ENCODE measurements around the gene ZNF23.

ZNF23 gene

DNA sequence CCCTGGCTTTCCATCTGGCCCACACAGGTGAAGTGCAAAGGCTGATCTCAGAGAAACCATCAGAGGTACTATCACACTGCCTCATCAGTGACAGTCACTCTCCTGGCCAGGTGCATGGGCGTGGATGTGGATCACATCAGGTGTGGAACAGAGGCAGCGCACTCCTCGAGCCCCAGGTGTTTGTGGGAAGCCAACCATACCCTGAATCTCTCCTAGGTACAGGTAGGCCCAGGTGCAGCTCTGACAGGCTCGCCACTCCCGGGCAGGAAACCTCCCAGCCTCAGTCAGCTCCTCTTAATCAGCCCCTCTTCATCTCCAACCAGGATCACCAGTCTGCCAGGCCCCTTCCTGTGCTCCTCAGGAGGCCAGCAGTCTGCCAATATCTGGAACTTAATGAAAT is 51.9 kb downstream of the ZNF23 start:
- POLR2A ChIA-PET (ENCODE audit: low non-redundant PET) = no interaction called here
- H3K27ac ChIP-seq = no peak overlapping the region
- CTCF ChIA-PET = interaction anchor here (3.4 kb wide), 1 partner anchor 91 kb away, joined by 32 read pairs; no protein-coding TSS in a partner anchor
- DNase-seq (ENCODE audit: low spot score) = no peak
- TF ChIP-seq, protein P1, sequence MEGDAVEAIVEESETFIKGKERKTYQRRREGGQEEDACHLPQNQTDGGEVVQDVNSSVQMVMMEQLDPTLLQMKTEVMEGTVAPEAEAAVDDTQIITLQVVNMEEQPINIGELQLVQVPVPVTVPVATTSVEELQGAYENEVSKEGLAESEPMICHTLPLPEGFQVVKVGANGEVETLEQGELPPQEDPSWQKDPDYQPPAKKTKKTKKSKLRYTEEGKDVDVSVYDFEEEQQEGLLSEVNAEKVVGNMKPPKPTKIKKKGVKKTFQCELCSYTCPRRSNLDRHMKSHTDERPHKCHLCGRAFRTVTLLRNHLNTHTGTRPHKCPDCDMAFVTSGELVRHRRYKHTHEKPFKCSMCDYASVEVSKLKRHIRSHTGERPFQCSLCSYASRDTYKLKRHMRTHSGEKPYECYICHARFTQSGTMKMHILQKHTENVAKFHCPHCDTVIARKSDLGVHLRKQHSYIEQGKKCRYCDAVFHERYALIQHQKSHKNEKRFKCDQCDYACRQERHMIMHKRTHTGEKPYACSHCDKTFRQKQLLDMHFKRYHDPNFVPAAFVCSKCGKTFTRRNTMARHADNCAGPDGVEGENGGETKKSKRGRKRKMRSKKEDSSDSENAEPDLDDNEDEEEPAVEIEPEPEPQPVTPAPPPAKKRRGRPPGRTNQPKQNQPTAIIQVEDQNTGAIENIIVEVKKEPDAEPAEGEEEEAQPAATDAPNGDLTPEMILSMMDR (conservative IDR thresholded peaks at IDR 0.05; ENCODE audit: low read depth) = no peak

- no peak overlapping the region for H3K27ac ChIP-seq
- TF ChIP-seq, protein P1 (conservative IDR thresholded peaks at IDR 0.05; ENCODE audit: low read depth) = no peak
- POLR2A ChIA-PET (ENCODE audit: low non-redundant PET) = no interaction called here
- no peak for DNase-seq (ENCODE audit: low spot score)
- CTCF ChIA-PET = interaction anchor here (0.5 kb wide), 1 partner anchor 133 kb away, joined by 4 read pairs; no protein-coding TSS in a partner anchor
These were observed 52.9 kb downstream of the ZNF23 start for GRCh38 chr16:71409011-71409775.

DNA sequence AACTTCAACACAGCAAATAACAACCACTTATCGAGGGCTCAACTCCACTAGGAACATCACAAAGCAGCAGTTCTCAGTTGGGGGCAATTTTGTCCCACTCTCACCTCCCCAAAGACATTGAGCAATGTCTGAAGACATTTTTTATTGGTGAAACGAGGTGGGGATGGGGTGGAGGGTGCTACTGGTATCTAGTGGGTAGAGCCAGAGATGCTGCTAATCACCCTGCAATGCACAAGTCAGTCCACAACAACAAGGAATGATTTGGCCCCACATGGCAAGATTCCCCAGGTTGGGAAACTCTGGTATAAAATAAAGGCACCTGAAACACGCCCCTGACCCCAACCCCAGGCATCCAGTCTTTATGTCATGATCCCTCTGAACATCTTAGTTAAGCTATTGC is 53.5 kb downstream of the ZNF23 start:
- CTCF ChIA-PET = no interaction called here
- DNase-seq (ENCODE audit: low spot score) = no peak
- TF ChIP-seq, protein P1 (conservative IDR thresholded peaks at IDR 0.05; ENCODE audit: low read depth) = no peak
- POLR2A ChIA-PET (ENCODE audit: low non-redundant PET) = no interaction called here
- no peak overlapping the region for H3K27ac ChIP-seq

DNA sequence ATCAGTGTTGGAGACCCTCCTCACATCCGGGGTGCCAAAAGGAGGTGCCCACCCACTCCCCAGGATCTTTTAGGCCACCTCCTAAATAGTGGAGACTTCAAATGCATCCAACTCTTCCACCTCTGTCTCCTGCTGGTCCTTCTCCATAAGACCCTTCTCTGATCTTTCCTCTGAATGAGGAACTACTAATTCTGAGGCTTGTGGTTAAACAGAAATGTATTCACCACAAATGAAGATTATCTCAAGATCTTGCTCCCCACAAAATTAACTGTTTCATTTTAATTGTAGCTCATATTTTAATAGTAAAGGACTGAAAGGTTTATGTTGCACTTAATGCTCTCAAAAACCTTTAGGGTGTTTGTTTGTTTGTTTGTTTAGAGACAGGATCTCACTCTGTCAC is 54.3 kb downstream of the ZNF23 start:
- TF ChIP-seq, protein P1 (conservative IDR thresholded peaks at IDR 0.05; ENCODE audit: low read depth) = no peak
- ChIA-PET POLR2A (ENCODE audit: low non-redundant PET) (no interaction called here), CTCF (no interaction called here)
- H3K27ac ChIP-seq = no peak overlapping the region
- no peak for DNase-seq (ENCODE audit: low spot score)

GRCh38 chr16:71406724-71407123 is 55.3 kb downstream of the ZNF23 start:
- CTCF ChIA-PET = interaction anchor here (0.7 kb wide), 1 partner anchor 28 kb away, joined by 4 read pairs; no protein-coding TSS in a partner anchor
- TF ChIP-seq, protein P1 (conservative IDR thresholded peaks at IDR 0.05; ENCODE audit: low read depth) = no peak
- no peak overlapping the region for H3K27ac ChIP-seq
- POLR2A ChIA-PET (ENCODE audit: low non-redundant PET) = no interaction called here
- no peak for DNase-seq (ENCODE audit: low spot score)

DNA sequence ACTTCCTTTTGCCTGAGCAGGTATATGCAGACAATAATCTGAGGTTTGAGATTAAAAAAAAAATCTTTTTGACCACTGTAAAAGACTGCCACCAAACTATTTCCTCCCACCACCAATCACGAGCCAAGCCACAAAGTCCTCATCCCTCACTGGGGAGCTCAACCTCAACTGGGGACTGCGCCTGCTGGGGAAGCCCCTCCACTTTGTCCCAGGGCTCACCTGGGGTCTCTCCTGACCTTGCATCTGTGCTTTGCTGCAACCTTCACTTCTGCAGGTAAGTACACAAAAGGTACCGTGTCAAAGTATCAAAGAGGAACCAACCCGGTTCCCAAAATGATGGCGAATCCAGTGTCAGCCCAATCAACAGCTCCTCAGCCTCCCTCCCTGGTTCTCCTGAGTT is 55.7 kb downstream of the ZNF23 start:
- H3K27ac ChIP-seq = no peak overlapping the region
- no peak for DNase-seq (ENCODE audit: low spot score)
- TF ChIP-seq, protein P1 (conservative IDR thresholded peaks at IDR 0.05; ENCODE audit: low read depth) = no peak
- CTCF ChIA-PET = interaction anchor here (0.7 kb wide), 1 partner anchor 28 kb away, joined by 4 read pairs; no protein-coding TSS in a partner anchor
- POLR2A ChIA-PET (ENCODE audit: low non-redundant PET) = no interaction called here
